Measurements from ENCODE around the gene CDKN2B.
"Not testable (repeated sequence)": the region's sequence is repeated elsewhere in the genome, so short reads cannot be mapped to it uniquely, and the experiment has no call there.

The CDKN2B gene

GRCh38 chr9:21969011-21969940 is 39.8 kb downstream of the CDKN2B start:
- DNase-seq (ENCODE audit: low spot score): no peak

- no peak for DNase-seq (ENCODE audit: low spot score)
Observed at GRCh38 chr9:21968331-21969010, 40.6 kb downstream of the CDKN2B start.

GRCh38 chr9:21967702-21968101 is 41.4 kb downstream of the CDKN2B start:
- DNase-seq (ENCODE audit: low spot score): no peak

- no peak for DNase-seq (ENCODE audit: low spot score)
Observed at GRCh38 chr9:21967169-21967568, 41.9 kb downstream of the CDKN2B start.

GRCh38 chr9:21966140-21966851 is 42.8 kb downstream of the CDKN2B start:
- DNase-seq (ENCODE audit: low spot score): no peak

- DNase-seq (ENCODE audit: low spot score): peak; percentile 43
Observed at GRCh38 chr9:21965401-21965951, 43.6 kb downstream of the CDKN2B start.

- peak; percentile 50 for DNase-seq (ENCODE audit: low spot score)
Observed at GRCh38 chr9:21964925-21965385, 44.1 kb downstream of the CDKN2B start.

GRCh38 chr9:21961569-21961968 is 47.5 kb downstream of the CDKN2B start:
- DNase-seq (ENCODE audit: low spot score): no peak

- DNase-seq (ENCODE audit: low spot score): not testable (repeated sequence)
Observed at GRCh38 chr9:21959268-21959667, 49.8 kb downstream of the CDKN2B start.

- no peak for DNase-seq (ENCODE audit: low spot score)
Observed at GRCh38 chr9:21958833-21959232, 50.3 kb downstream of the CDKN2B start.
